Measurements from ENCODE around the gene EIF2S1. TPM values are rescaled to one million over a fixed set of nuclear protein-coding genes. Genes with fewer than 3 reads are reported as not detected.
A peak's percentile ranks its signal among the peaks of the same experiment; 100 is the strongest.
"Not testable (repeated sequence)": the region's sequence is repeated elsewhere in the genome, so short reads cannot be mapped to it uniquely, and the experiment has no call there.

The EIF2S1 gene
- total RNA-seq: 75.1 and 88.3 TPM in 2 replicates

DNA sequence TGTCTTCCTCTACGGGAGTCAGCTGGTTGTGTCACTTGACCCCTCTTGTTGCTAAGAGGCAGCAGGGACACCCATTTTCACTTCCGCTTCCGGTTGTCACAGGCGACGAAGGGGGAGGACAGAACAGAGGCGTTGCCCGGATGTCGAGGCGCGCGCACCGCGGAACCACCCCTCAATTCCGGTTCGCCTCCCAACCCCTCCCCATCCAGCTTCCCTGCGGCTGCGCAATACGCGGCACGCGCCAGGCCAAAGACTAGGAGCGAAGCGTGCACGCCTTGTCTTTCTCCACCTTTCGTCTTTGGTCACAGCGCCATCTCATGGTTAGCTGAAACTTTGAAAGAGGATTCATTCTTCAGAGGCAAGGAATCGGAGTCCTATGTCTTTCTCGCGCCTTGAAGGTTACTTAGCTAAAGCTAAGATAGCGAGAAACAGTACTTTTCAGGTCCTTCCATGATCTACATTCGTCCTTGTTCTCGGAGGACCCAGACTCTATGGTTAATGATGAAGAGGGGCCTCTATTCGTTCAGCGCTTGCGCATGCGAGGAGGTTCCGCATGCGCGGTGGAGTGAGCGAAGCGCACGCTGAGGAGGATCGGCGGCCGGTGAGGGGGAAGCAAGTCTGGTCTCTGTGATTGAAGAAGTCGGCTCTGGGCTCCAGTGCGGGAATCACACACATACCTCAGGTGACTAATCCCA is at the start of gene EIF2S1, which contains the start of gene ATP6V1D:
Gene EIF2S1 (plus strand): TSS at position 554 of the 695 bp plus-strand sequence. CDS start 4,440 bp downstream, outside the sequence.
Gene ATP6V1D (minus strand): TSS at position 30 of the 695 bp plus-strand sequence. CDS start 106 bp downstream, outside the sequence.
- Histone ChIP-seq H3K27me3 (ENCODE audit: control insufficient read depth, insufficient read depth, low read length) (no peaks in the 10 kb centered on the region), H3K4me3 (ENCODE audit: low read depth, low read length) (peak within 1 kb of the TSS; percentile 59), H3K36me3 (ENCODE audit: control insufficient read depth, insufficient read depth, low read length) (no peaks in the 10 kb centered on the region)
- TF ChIP-seq, protein P1, sequence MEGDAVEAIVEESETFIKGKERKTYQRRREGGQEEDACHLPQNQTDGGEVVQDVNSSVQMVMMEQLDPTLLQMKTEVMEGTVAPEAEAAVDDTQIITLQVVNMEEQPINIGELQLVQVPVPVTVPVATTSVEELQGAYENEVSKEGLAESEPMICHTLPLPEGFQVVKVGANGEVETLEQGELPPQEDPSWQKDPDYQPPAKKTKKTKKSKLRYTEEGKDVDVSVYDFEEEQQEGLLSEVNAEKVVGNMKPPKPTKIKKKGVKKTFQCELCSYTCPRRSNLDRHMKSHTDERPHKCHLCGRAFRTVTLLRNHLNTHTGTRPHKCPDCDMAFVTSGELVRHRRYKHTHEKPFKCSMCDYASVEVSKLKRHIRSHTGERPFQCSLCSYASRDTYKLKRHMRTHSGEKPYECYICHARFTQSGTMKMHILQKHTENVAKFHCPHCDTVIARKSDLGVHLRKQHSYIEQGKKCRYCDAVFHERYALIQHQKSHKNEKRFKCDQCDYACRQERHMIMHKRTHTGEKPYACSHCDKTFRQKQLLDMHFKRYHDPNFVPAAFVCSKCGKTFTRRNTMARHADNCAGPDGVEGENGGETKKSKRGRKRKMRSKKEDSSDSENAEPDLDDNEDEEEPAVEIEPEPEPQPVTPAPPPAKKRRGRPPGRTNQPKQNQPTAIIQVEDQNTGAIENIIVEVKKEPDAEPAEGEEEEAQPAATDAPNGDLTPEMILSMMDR (IDR thresholded peaks at IDR 0.05; ENCODE audit: insufficient read depth, low read length, poor library complexity, severe bottlenecking): peak; percentile 92
- peak; percentile 96 for DNase-seq (ENCODE audit: low read depth)

DNA sequence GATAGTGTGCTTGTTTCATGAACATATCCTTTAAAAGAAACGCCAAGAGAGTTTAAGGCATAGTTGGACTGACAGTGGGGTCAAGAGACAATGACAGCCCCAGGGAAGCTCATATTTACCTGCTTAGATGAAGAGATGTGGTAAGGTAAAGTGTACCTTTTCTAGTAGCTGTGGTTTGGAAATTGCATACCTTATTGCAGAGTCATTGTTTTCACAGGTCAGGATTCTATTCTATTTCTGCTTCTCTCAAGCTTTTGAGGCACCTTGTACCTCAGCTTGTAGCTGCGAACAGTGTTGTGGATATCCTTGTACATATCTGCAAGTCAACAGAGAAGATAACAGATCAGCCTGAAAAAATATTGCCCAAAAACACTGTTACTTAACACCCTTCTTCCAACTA is 48.3 kb upstream of the EIF2S1 start:
- no peaks in the 10 kb centered on the region for H3K27me3 ChIP-seq (ENCODE audit: control insufficient read depth, insufficient read depth, low read length)
- no peak overlapping the region for H3K4me3 ChIP-seq (ENCODE audit: low read depth, low read length)
- peak; percentile 16 for DNase-seq (ENCODE audit: low read depth)
- TF ChIP-seq, protein P1 (IDR thresholded peaks at IDR 0.05; ENCODE audit: insufficient read depth, low read length, poor library complexity, severe bottlenecking): no peak
- H3K36me3 ChIP-seq (ENCODE audit: control insufficient read depth, insufficient read depth, low read length): no peaks in the 10 kb centered on the region

DNA sequence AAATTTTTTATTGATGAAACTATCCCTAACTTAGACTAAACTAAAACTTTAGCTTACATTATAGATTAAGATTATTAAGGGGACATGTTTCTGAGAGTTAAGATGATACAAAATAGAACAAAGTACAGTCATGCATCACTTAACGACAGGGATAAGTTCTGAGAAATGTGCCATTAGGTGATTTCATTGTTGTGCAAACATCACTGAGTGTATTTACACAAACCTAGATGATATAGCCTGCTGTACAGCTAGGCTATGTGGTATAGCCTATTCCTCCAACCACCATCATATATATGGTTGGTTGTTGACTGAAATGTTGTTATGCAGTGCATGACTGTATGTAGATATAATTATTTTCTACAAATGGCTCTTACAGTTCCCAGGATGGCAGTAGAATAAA is 47.0 kb upstream of the EIF2S1 start:
- no peaks in the 10 kb centered on the region for H3K36me3 ChIP-seq (ENCODE audit: control insufficient read depth, insufficient read depth, low read length)
- DNase-seq (ENCODE audit: low read depth): no peak
- H3K4me3 ChIP-seq (ENCODE audit: low read depth, low read length): no peak overlapping the region
- no peaks in the 10 kb centered on the region for H3K27me3 ChIP-seq (ENCODE audit: control insufficient read depth, insufficient read depth, low read length)
- TF ChIP-seq, protein P1 (IDR thresholded peaks at IDR 0.05; ENCODE audit: insufficient read depth, low read length, poor library complexity, severe bottlenecking): no peak

DNA sequence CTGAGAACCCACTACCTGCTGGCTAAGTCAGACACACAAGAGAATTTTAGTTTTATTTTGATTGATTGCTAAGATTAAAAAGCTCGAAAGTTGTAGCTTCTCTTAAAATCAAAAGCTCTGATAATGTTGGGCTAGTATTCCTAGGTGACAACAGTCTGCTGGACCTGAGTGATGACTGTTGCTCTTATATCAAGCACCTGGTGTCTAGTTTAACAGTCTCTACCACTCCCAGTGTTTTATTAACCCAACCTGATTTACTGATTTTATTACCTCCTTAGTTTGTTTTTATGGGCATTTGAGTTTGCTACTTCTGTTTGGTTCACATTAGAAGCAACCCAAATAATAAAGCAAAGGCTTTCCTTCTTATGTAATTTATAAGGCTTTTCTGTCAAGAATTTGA is 42.3 kb upstream of the EIF2S1 start:
- no peak for DNase-seq (ENCODE audit: low read depth)
- no peaks in the 10 kb centered on the region for H3K36me3 ChIP-seq (ENCODE audit: control insufficient read depth, insufficient read depth, low read length)
- H3K4me3 ChIP-seq (ENCODE audit: low read depth, low read length): no peak overlapping the region
- H3K27me3 ChIP-seq (ENCODE audit: control insufficient read depth, insufficient read depth, low read length): no peaks in the 10 kb centered on the region
- TF ChIP-seq, protein P1 (IDR thresholded peaks at IDR 0.05; ENCODE audit: insufficient read depth, low read length, poor library complexity, severe bottlenecking): no peak

DNA sequence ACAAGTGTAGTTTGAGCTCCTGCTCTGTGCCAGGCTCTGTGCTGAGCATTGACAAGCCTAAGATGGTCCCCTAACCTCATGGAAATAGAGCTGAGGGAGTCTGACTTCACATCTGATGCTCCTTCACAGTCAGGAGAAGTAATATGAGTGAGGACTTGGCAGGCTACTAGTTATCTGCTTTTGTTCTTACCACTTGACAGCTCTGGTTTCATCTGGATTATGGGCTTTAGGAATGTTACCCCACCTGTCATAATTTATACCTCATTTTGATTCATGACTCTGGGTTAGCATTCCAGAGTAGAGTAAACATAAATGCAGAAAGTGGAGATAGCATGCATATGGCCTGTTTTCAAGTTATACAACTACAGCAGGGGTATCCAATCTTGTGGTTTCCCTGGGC is 41.0 kb upstream of the EIF2S1 start:
- TF ChIP-seq, protein P1 (IDR thresholded peaks at IDR 0.05; ENCODE audit: insufficient read depth, low read length, poor library complexity, severe bottlenecking): no peak
- Histone ChIP-seq H3K36me3 (ENCODE audit: control insufficient read depth, insufficient read depth, low read length) (no peaks in the 10 kb centered on the region), H3K4me3 (ENCODE audit: low read depth, low read length) (no peak overlapping the region), H3K27me3 (ENCODE audit: control insufficient read depth, insufficient read depth, low read length) (no peaks in the 10 kb centered on the region)
- no peak for DNase-seq (ENCODE audit: low read depth)

DNA sequence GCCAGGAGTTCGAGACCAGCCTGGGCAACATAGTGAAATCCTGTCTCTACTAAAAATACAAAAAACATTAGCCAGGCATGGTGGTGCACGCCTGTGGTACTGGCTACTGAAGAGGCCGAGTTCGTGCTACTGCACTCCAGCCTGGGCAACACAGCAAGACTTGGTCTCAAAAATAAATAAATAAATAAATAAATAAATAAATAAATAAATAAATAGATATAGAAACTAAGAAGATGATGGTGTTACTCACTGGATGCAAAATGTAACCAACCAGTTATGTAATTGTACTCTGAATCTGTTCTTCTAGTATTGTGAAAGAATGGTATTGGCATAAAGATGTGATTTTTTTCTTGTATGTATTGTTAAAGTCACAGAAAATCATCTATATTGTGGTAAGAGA is 30.5 kb upstream of the EIF2S1 start:
- H3K27me3 ChIP-seq (ENCODE audit: control insufficient read depth, insufficient read depth, low read length); DNase-seq (ENCODE audit: low read depth): not testable (repeated sequence)

More for the DNA sequence above, 30.5 kb upstream of the EIF2S1 start:
- not testable (repeated sequence) for H3K36me3 ChIP-seq (ENCODE audit: control insufficient read depth, insufficient read depth, low read length); H3K4me3 ChIP-seq (ENCODE audit: low read depth, low read length)
